WTC11 (cell line): Measurements from ENCODE around the gene HSH2D.

Experiments
- ATF1 ChIP-seq: sonication (generic); formaldehyde crosslinking; IDR thresholded peaks from 2 replicates; pipeline ENCODE4 v1.8.1; 2023; ENCODE audit warnings: mild to moderate bottlenecking, moderate library complexity, missing genetic modification reagents
- CREM ChIP-seq: sonication (generic); formaldehyde crosslinking; IDR thresholded peaks from 2 replicates; pipeline ENCODE4 v1.8.1; 2022; ENCODE audit warnings: mild to moderate bottlenecking, missing genetic modification reagents, moderate library complexity
- CTCF ChIP-seq: fragments of 200-600 bp; IDR thresholded peaks from 2 replicates; pipeline ENCODE4 v1.8.0; 2022; ENCODE audit warnings: antibody characterized with exemption
- ETV6 ChIP-seq: sonication (generic); formaldehyde crosslinking; IDR thresholded peaks from 2 replicates; pipeline ENCODE4 v1.8.1; 2022; ENCODE audit warnings: mild to moderate bottlenecking, missing genetic modification reagents
- HMGXB4 ChIP-seq: sonication (generic); formaldehyde crosslinking; IDR thresholded peaks from 2 replicates; pipeline ENCODE4 v1.8.1; 2023; ENCODE audit warnings: mild to moderate bottlenecking, moderate library complexity, missing genetic modification reagents
- KAT7 ChIP-seq: sonication (generic); formaldehyde crosslinking; IDR thresholded peaks from 2 replicates; pipeline ENCODE4 v1.8.1; 2023; ENCODE audit warnings: missing genetic modification reagents, mild to moderate bottlenecking, borderline replicate concordance
- NR2C2 ChIP-seq: sonication (generic); formaldehyde crosslinking; IDR thresholded peaks from 2 replicates; pipeline ENCODE4 v1.8.0; 2022; ENCODE audit warnings: mild to moderate bottlenecking, missing genetic modification reagents
- SMAD3 ChIP-seq: sonication (generic); formaldehyde crosslinking; IDR thresholded peaks from 2 replicates; pipeline ENCODE4 v1.8.0; 2022; ENCODE audit warnings: missing genetic modification reagents, mild to moderate bottlenecking, borderline replicate concordance
- USF1 ChIP-seq: sonication (generic); formaldehyde crosslinking; IDR thresholded peaks from 2 replicates; pipeline ENCODE4 v1.8.0; 2022; ENCODE audit warnings: mild to moderate bottlenecking, missing genetic modification reagents
- ZBTB21 ChIP-seq: sonication (generic); formaldehyde crosslinking; IDR thresholded peaks from 2 replicates; pipeline ENCODE4 v1.8.1; 2023; ENCODE audit warnings: mild to moderate bottlenecking, missing genetic modification reagents, borderline replicate concordance
- ZNF121 ChIP-seq: sonication (generic); formaldehyde crosslinking; IDR thresholded peaks from 2 replicates; pipeline ENCODE4 v1.8.0; 2023; ENCODE audit warnings: missing genetic modification reagents
- ZNF671 ChIP-seq: fragments of 250-450 bp; sonication (Bioruptor Pico); IDR thresholded peaks from 2 replicates; pipeline ENCODE4 v1.8.0; 2021; ENCODE audit warnings: mild to moderate bottlenecking
- TF ChIP-seq, protein P1 (sequence below): sonication (generic); formaldehyde crosslinking; IDR thresholded peaks from 2 replicates; pipeline ENCODE4 v1.8.0; 2023; ENCODE audit warnings: mild to moderate bottlenecking, missing genetic modification reagents
- TF ChIP-seq, protein P2 (sequence below): sonication (generic); formaldehyde crosslinking; IDR thresholded peaks from 2 replicates; pipeline ENCODE4 v1.8.1; 2022; ENCODE audit warnings: low read depth, missing genetic modification reagents, borderline replicate concordance

GRCh38 chr19:16175954-16176353, 32.5 kb downstream of the HSH2D start:
- TF ChIP-seq CTCF (no peak), KAT7 (no peak), ZNF121 (CRISPR knock-in tag) (no peak), HMGXB4 (CRISPR knock-in tag) (no peak), ATF1 (CRISPR knock-in tag) (no peak), NR2C2 (no peak), CREM (CRISPR knock-in tag) (no peak), ETV6 (CRISPR knock-in tag) (no peak), USF1 (no peak), ZBTB21 (CRISPR knock-in tag) (no peak), ZNF671 (CRISPR knock-in tag) (no peak), SMAD3 (CRISPR knock-in tag) (no peak)
- TF ChIP-seq, protein P1, sequence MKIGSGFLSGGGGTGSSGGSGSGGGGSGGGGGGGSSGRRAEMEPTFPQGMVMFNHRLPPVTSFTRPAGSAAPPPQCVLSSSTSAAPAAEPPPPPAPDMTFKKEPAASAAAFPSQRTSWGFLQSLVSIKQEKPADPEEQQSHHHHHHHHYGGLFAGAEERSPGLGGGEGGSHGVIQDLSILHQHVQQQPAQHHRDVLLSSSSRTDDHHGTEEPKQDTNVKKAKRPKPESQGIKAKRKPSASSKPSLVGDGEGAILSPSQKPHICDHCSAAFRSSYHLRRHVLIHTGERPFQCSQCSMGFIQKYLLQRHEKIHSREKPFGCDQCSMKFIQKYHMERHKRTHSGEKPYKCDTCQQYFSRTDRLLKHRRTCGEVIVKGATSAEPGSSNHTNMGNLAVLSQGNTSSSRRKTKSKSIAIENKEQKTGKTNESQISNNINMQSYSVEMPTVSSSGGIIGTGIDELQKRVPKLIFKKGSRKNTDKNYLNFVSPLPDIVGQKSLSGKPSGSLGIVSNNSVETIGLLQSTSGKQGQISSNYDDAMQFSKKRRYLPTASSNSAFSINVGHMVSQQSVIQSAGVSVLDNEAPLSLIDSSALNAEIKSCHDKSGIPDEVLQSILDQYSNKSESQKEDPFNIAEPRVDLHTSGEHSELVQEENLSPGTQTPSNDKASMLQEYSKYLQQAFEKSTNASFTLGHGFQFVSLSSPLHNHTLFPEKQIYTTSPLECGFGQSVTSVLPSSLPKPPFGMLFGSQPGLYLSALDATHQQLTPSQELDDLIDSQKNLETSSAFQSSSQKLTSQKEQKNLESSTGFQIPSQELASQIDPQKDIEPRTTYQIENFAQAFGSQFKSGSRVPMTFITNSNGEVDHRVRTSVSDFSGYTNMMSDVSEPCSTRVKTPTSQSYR, result no peak
- TF ChIP-seq, protein P2, sequence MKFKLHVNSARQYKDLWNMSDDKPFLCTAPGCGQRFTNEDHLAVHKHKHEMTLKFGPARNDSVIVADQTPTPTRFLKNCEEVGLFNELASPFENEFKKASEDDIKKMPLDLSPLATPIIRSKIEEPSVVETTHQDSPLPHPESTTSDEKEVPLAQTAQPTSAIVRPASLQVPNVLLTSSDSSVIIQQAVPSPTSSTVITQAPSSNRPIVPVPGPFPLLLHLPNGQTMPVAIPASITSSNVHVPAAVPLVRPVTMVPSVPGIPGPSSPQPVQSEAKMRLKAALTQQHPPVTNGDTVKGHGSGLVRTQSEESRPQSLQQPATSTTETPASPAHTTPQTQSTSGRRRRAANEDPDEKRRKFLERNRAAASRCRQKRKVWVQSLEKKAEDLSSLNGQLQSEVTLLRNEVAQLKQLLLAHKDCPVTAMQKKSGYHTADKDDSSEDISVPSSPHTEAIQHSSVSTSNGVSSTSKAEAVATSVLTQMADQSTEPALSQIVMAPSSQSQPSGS (CRISPR knock-in tag), result no peak
